Stomach (tissue), 9 donors: Measurements from ENCODE around the gene ZFP92. TPM values are rescaled to one million over a fixed set of nuclear protein-coding genes. Genes with fewer than 3 reads are reported as not detected.
A peak's percentile ranks its signal among the peaks of the same experiment; 100 is the strongest.

Experiments used
- DNase-seq, 2 donors: peaks; one replicate each; pipeline versions ENCODE4 v3.0.0 to v3.0.0-alpha.2; 2013 to 2019
- H3K27ac ChIP-seq, 5 donors: fragments of 200-600 bp in 4 of 5; sonication (generic) in 4 of 5; one replicate each; pipeline ENCODE4 v1.5.1; 2013 to 2019; ENCODE audit warnings: mild to moderate bottlenecking in 1 of 5, moderate library complexity in 1 of 5
- H3K27me3 ChIP-seq, 3 donors: fragments of 200-600 bp; sonication (generic); one replicate each; pipeline ENCODE4 v1.5.1; 2017 to 2019; ENCODE audit warnings: mixed run types in 1 of 3
- H3K36me3 ChIP-seq, 4 donors: fragments of 200-600 bp; sonication (generic); 1 replicate in 3 of 4; 2 replicates in 1 of 4; pipeline ENCODE4 v1.5.1; 2016 to 2019
- H3K4me1 ChIP-seq, 4 donors: fragments of 200-600 bp; sonication (generic); one replicate each; pipeline ENCODE4 v1.5.1; 2016 to 2019
- H3K4me3 ChIP-seq, 4 donors: fragments of 200-600 bp; sonication (generic) in 3 of 4; one replicate each; pipeline ENCODE4 v1.5.1; 2016 to 2019; ENCODE audit warnings: mild to moderate bottlenecking in 1 of 4
- H3K9me3 ChIP-seq, 4 donors: fragments of 200-600 bp; sonication (generic); one replicate each; pipeline ENCODE4 v1.5.1; 2016 to 2019
- CTCF ChIP-seq, 7 experiments: fragments of 450-650 bp in 4 of 7; fragments of 200-600 bp in 3 of 7; sonication (generic) in 3 of 7; IDR thresholded peaks; one replicate each; pipeline ENCODE4 v1.5.1; 2016 to 2019; ENCODE audit warnings: antibody characterized with exemption in 7 of 7, control low read depth in 2 of 7, mild to moderate bottlenecking in 1 of 7
- EP300 ChIP-seq: sonication (generic); formaldehyde crosslinking; IDR thresholded peaks from one replicate; pipeline ENCODE4 v1.6.1; 2017; ENCODE audit warnings: antibody characterized with exemption
- POLR2A ChIP-seq, 4 donors: fragments of 450-650 bp; IDR thresholded peaks; one replicate each; pipeline ENCODE4 v1.6.1; 2016; ENCODE audit warnings: antibody characterized with exemption in 4 of 4, control low read depth in 2 of 4, mild to moderate bottlenecking in 1 of 4, moderate library complexity in 1 of 4
- POLR2AphosphoS5 ChIP-seq, 3 donors: sonication (generic); formaldehyde crosslinking; IDR thresholded peaks; one replicate each; pipeline ENCODE4 v1.6.1; 2016; ENCODE audit warnings: antibody characterized with exemption in 3 of 3
- WGBS, 5 donors: extraction: QIAGEN DNeasy Blood & Tissue Kit in 3 of 5; methylation state at CpG; one replicate each; pipeline versions ENCODE4 v1.1.5 to v1.1.7; 2013 to 2018; 5-methylcytosine and 5-hydroxymethylcytosine counted together
- intact Hi-C: fragments of 100-400 bp; cut with DNase I; formaldehyde crosslinking; loops from one replicate; pipeline ENCODE4 v1.15.1; 2023; ENCODE audit warnings: low total_unique reads
- polyA plus RNA-seq, 3 donors: library from polyadenylated mRNA; stranded (reverse); fragments of 200-250 nt; gene quantifications; one replicate each; pipeline ENCODE4 v1.2.3, GENCODE V29; 2013
- total RNA-seq, 5 donors: library from RNA; depleted of rRNA; stranded (reverse); fragments of >200 nt; gene quantifications; one replicate each; pipeline versions ENCODE4 v1.1.0 to v1.2.3, GENCODE V29; 2014 to 2016
- donor health status: healthy with polysubstance abuse.
- donor health status: Bipolar disorder and iron deficiency.
- donor health status: healthy.

Gene ZFP92
- total and polyA plus RNA-seq, 8 donors: under 0.01 to 0.92 (median 0.31) TPM; not detected in 3

- no peak for DNase-seq
- Histone ChIP-seq H3K4me3 (peak overlapping the region; percentile 45 to 59 (median 52)), H3K4me1 (peaks cover 0 to 27% (median 9%) of the 10 kb centered on the region in 4 donors), H3K27me3 (peaks cover 0 to 12% (median 0%) of the 10 kb centered on the region in 3 donors), H3K9me3 (no peaks in the 10 kb centered on the region), H3K36me3 (no peaks in the 10 kb centered on the region), H3K27ac (no peak overlapping the region)
- WGBS, 5 donors: 40 to 65% (median 55%) methylated on average over 7 to 12 of the region's 12 CpGs
- TF ChIP-seq POLR2A (IDR thresholded peaks at IDR 0.05) (no peak), EP300 (no peak), CTCF (IDR thresholded peaks at IDR 0.05) (no peak), POLR2AphosphoS5 (IDR thresholded peaks at IDR 0.05) (no peak)
- intact Hi-C loops: no loop called here
Measured at GRCh38 chrX:153410888-153411254, 401 bp upstream of the ZFP92 start.

- no peaks in the 10 kb centered on the region for H3K9me3 ChIP-seq
- H3K27ac ChIP-seq: peak overlapping the region in 2 of 5 donors; percentile 35 to 40
- H3K4me1 ChIP-seq: peaks cover 0 to 27% (median 9%) of the 10 kb centered on the region in 4 donors
- H3K36me3 ChIP-seq: no peaks in the 10 kb centered on the region
- WGBS, 5 donors: 51 to 82% (median 61%) methylated on average over 12 to 17 of the region's 17 CpGs
- peak overlapping the region; percentile 45 to 59 (median 52) for H3K4me3 ChIP-seq
- H3K27me3 ChIP-seq: peaks cover 0 to 12% (median 0%) of the 10 kb centered on the region in 3 donors
- intact Hi-C loops: no loop called here
- TF ChIP-seq POLR2AphosphoS5 (IDR thresholded peaks at IDR 0.05) (no peak), EP300 (no peak), CTCF (IDR thresholded peaks at IDR 0.05) (no peak), POLR2A (IDR thresholded peaks at IDR 0.05) (no peak)
- no peak for DNase-seq
Measured at GRCh38 chrX:153411988-153412574, 809 bp downstream of the ZFP92 start.

GRCh38 chrX:153412746-153413720, 1.8 kb downstream of the ZFP92 start:
- H3K27ac ChIP-seq: no peak overlapping the region
- intact Hi-C loops: no loop called here
- peaks cover 0 to 12% (median 0%) of the 10 kb centered on the region in 3 donors for H3K27me3 ChIP-seq
- H3K4me1 ChIP-seq: peaks cover 0 to 27% (median 9%) of the 10 kb centered on the region in 4 donors
- TF ChIP-seq POLR2AphosphoS5 (IDR thresholded peaks at IDR 0.05) (no peak), EP300 (no peak), CTCF (IDR thresholded peaks at IDR 0.05) (no peak), POLR2A (IDR thresholded peaks at IDR 0.05) (no peak)
- no peak for DNase-seq
- no peaks in the 10 kb centered on the region for H3K9me3 ChIP-seq
- H3K4me3 ChIP-seq: no peak overlapping the region
- WGBS, 5 donors: 78 to 84% (median 80%) methylated on average over 10 to 23 of the region's 23 CpGs
- H3K36me3 ChIP-seq: no peaks in the 10 kb centered on the region

- Histone ChIP-seq H3K9me3 (no peaks in the 10 kb centered on the region), H3K27ac (no peak overlapping the region), H3K36me3 (no peaks in the 10 kb centered on the region), H3K4me1 (peaks cover 0 to 27% (median 9%) of the 10 kb centered on the region in 4 donors), H3K4me3 (no peak overlapping the region), H3K27me3 (peaks cover 0 to 12% (median 0%) of the 10 kb centered on the region in 3 donors)
- WGBS, 5 donors: 84 to 95% (median 89%) methylated on average over 4 to 11 of the region's 11 CpGs
- TF ChIP-seq POLR2AphosphoS5 (IDR thresholded peaks at IDR 0.05) (no peak), POLR2A (IDR thresholded peaks at IDR 0.05) (no peak), EP300 (no peak), CTCF (IDR thresholded peaks at IDR 0.05) (no peak)
- intact Hi-C loops: no loop called here
- DNase-seq: no peak
Measured at GRCh38 chrX:153413731-153414130, 2.5 kb downstream of the ZFP92 start.
